ENCODE results near the gene PLCL2. TPM values are rescaled to one million over a fixed set of nuclear protein-coding genes. Genes with fewer than 3 reads are reported as not detected.

Gene PLCL2
- total and polyA plus RNA-seq, 11 donors: 10.4 to 80.9 (median 53.0) TPM

DNA sequence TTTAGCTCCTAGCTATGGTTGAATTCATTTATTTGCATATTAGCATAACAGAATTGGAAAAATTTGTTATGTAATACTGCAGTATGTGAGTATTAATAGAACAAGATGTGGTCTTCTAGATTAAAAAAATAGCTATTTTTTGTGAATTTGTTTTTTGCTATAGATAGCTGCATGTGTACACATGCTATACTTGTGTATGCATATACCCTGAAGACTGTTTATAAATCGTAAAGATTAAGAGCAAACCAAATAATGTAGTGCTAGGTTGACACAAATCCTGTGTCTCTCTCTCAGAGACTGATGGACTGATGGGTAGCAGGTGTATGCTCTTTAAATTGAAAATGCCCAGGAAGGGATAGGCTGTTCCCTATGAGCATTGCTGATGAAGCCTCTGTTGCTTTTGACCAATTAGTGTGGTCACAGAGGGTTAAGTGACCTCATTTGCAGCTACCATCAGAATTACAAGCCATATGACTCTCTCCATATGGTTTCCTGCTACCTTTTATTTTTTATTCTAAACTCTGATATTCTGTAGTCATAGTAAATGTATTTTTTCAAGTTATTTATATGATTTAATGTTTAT is 9.0 kb downstream of the PLCL2 start:
- peaks cover 3 to 82% (median 46%) of the 10 kb centered on the region in 12 donors for H3K4me1 ChIP-seq
- intact Hi-C loops (cut with DNase I): no loop called here

DNA sequence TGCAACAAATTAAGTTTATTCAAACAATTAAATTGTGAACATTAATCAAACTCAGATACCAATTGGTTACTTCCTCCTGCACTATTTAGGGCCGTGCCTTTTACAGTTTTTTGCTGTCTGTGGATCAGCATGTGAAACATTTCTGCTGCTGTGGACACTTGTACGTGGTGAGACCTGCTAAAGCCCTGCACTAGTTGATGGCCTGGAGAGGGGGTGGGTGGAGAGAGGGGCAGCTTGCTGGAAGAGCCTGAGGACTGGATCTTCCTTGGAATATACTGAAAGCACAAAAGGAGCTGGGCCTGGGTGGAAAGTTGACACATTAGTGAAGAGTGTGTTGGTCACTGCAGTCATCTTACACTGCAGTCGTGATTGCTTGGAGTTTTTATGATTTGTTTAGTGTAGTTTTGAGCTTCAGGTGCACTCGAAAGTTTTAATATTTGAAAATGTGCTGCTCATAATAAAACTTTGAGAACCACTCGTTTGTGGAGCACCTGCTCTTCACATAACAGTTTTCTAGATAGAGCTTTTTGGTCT is 11.4 kb downstream of the PLCL2 start:
- no peaks in the 10 kb centered on the region for H3K9me3 ChIP-seq
- DNase-seq (no peak), ATAC-seq (no peak)
- intact Hi-C loops (cut with DNase I): loop anchor here in 3 of 10 donors (5.0 kb wide), 3 partner anchors 129 to 241 kb away; no protein-coding TSS in a partner anchor
- TF ChIP-seq CTCF (IDR thresholded peaks at IDR 0.05): no peak
- no peak for TF ChIP-seq POLR2A (IDR thresholded peaks at IDR 0.05)
- peak overlapping the region in 10 of 12 donors; percentile 21 to 79 (median 64) for H3K27ac ChIP-seq
- H3K27me3 ChIP-seq: no peaks in the 10 kb centered on the region
- peaks cover 0 to 62% (median 29%) of the 10 kb centered on the region in 12 donors for H3K4me1 ChIP-seq
- WGBS, 4 donors: 53 to 61% (median 56%) methylated on average over 5 of the region's 5 CpGs
- H3K4me3 ChIP-seq: no peak overlapping the region
- no peaks in the 10 kb centered on the region for H3K36me3 ChIP-seq

More for the DNA sequence above, 9.0 kb downstream of the PLCL2 start:
- no peak overlapping the region for H3K4me3 ChIP-seq
- no peak for TF ChIP-seq POLR2A (IDR thresholded peaks at IDR 0.05)
- TF ChIP-seq CTCF (IDR thresholded peaks at IDR 0.05): no peak
- WGBS, 4 donors: 87 to 97% (median 90%) methylated on average over 1 of the region's 1 CpG
- DNase-seq: no peak
- H3K27ac ChIP-seq: no peak overlapping the region
- no peaks in the 10 kb centered on the region for H3K36me3 ChIP-seq
- H3K27me3 ChIP-seq: no peaks in the 10 kb centered on the region
- no peaks in the 10 kb centered on the region for H3K9me3 ChIP-seq
- no peak for ATAC-seq

DNA sequence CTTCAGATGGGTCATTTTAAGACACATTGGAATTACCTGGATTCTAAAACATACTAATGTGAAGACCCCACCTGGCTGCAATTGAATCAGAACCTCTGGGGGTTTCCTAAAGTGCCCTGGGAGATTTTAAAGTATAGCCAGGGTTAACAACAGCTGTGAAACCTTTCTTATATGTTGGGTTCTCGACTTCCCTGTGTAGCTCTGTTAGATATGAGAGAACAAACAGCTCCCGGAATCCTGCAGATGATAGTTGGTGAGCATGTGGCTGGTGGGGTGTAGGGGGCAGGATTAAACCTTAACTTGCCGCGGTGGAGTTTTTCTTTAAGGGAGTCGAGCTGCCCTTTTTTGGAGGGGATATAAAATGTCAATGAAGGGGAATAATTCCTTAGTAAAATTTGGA is 12.1 kb downstream of the PLCL2 start:
- ATAC-seq (peak in 1 of 4 donors; percentile 28), DNase-seq (no peak)
- Histone ChIP-seq H3K27me3 (no peaks in the 10 kb centered on the region), H3K4me3 (peak overlapping the region in 2 of 12 donors; percentile 5 to 11), H3K4me1 (peaks cover 0 to 62% (median 29%) of the 10 kb centered on the region in 12 donors), H3K27ac (peak overlapping the region in 11 of 12 donors; percentile 21 to 79 (median 63)), H3K36me3 (no peaks in the 10 kb centered on the region), H3K9me3 (no peaks in the 10 kb centered on the region)
- WGBS, 4 donors: 40 to 57% (median 48%) methylated on average over 5 of the region's 5 CpGs
- TF ChIP-seq CTCF (IDR thresholded peaks at IDR 0.05): no peak
- no peak for TF ChIP-seq POLR2A (IDR thresholded peaks at IDR 0.05)
- intact Hi-C loops (cut with DNase I): loop anchor here in 3 of 10 donors (5.0 kb wide), 3 partner anchors 130 to 240 kb away; no protein-coding TSS in a partner anchor

- H3K9me3 ChIP-seq: no peaks in the 10 kb centered on the region
- no peaks in the 10 kb centered on the region for H3K27me3 ChIP-seq
- peak overlapping the region; percentile 26 to 79 (median 63) for H3K27ac ChIP-seq
- TF ChIP-seq POLR2A (IDR thresholded peaks at IDR 0.05) (no peak), CTCF (IDR thresholded peaks at IDR 0.05) (no peak)
- peak in 1 of 4 donors; percentile 17 for ATAC-seq
- intact Hi-C loops (cut with DNase I): loop anchor here in 3 of 10 donors (5.0 kb wide), 3 partner anchors 130 to 240 kb away; no protein-coding TSS in a partner anchor
- peaks cover 0 to 59% (median 30%) of the 10 kb centered on the region in 12 donors for H3K4me1 ChIP-seq
- 43 to 54% (median 51%) methylated on average over 11 of the region's 11 CpGs for WGBS, 4 donors
- H3K36me3 ChIP-seq: no peaks in the 10 kb centered on the region
- peak overlapping the region in 4 of 12 donors; percentile 5 to 29 (median 12) for H3K4me3 ChIP-seq
- peak in 1 of 5 donors; percentile 35 for DNase-seq
Measured at GRCh38 chr3:16897254-16897926, 12.6 kb downstream of the PLCL2 start.
